Sciatic nerve (tissue), 2 donors: Measurements from ENCODE around the gene GLUD1. TPM values are rescaled to one million over a fixed set of nuclear protein-coding genes. Genes with fewer than 3 reads are reported as not detected.
"Not testable (repeated sequence)": the region's sequence is repeated elsewhere in the genome, so short reads cannot be mapped to it uniquely, and the experiment has no call there.

Experiments
- ATAC-seq: fragments of 200-7000 bp; cut with Tn5 transposase; one replicate; pipeline ENCODE4 v1.9.1; 2020; ENCODE audit warnings: mild to moderate bottlenecking, moderate library complexity
- DNase-seq: peaks from one replicate; pipeline ENCODE4 v3.0.0-alpha.2; 2020; ENCODE audit warnings: low spot score
- intact Hi-C: fragments of 100-400 bp; cut with DNase I; formaldehyde crosslinking; loops from one replicate; pipeline ENCODE4 v1.14.2; 2022
- total RNA-seq: library from RNA; stranded (reverse); fragmentation: NEBNext Ultra II Directional; extraction: Animal tissue kit (Norgen Biotek cat#: 25700); gene quantifications from one replicate; pipeline ENCODE4 v1.2.1, GENCODE V29; 2021
- donor health status: DM: no; HTN: no; CAD: no.
- donor health status: DM: no; HTN: no; CAD: no.

Gene GLUD1
- total RNA-seq, 1 donor from 2014 or later, result 141 TPM

- ATAC-seq, result peak; percentile 77
- intact Hi-C loops, result no loop called here
Measured at GRCh38 chr10:87058171-87058570, 36.5 kb downstream of the GLUD1 start.

GRCh38 chr10:87054373-87055295 lies 40.0 kb downstream of the GLUD1 start:
- no peak for DNase-seq
- peak; percentile 62 for ATAC-seq
- intact Hi-C loops, result no loop called here

More at GRCh38 chr10:87058171-87058570, 36.5 kb downstream of the GLUD1 start:
- DNase-seq, result no peak

GRCh38 chr10:87053577-87054181 lies 41.0 kb downstream of the GLUD1 start:
- DNase-seq (no peak), ATAC-seq (no peak)
- intact Hi-C loops, result no loop called here

- DNase-seq, result no peak
- intact Hi-C loops, result no loop called here
- ATAC-seq, result peak; percentile 63
Measured at GRCh38 chr10:87053111-87053510, 41.5 kb downstream of the GLUD1 start.

GRCh38 chr10:87045434-87045938 lies 49.2 kb downstream of the GLUD1 start:
- DNase-seq (no peak), ATAC-seq (no peak)
- intact Hi-C loops, result no loop called here

- ATAC-seq, intact Hi-C loops, DNase-seq: not testable (repeated sequence)
Measured at GRCh38 chr10:87043579-87043978, 51.1 kb downstream of the GLUD1 start.

- DNase-seq (no peak), ATAC-seq (peak; percentile 42)
- intact Hi-C loops, result no loop called here
Measured at GRCh38 chr10:87038786-87039185, 55.9 kb downstream of the GLUD1 start.

- DNase-seq (no peak), ATAC-seq (peak; percentile 32)
- intact Hi-C loops, result no loop called here
Measured at GRCh38 chr10:87038286-87038717, 56.3 kb downstream of the GLUD1 start.

- no peak for ATAC-seq
- no peak for DNase-seq
- intact Hi-C loops, result no loop called here
Measured at GRCh38 chr10:87036623-87037022, 58.0 kb downstream of the GLUD1 start.

- intact Hi-C loops, result no loop called here
- ATAC-seq, result no peak
- no peak for DNase-seq
Measured at GRCh38 chr10:87030912-87031635, 63.6 kb downstream of the GLUD1 start.

- ATAC-seq, DNase-seq, intact Hi-C loops: not testable (repeated sequence)
Measured at GRCh38 chr10:87030419-87030818, 64.2 kb downstream of the GLUD1 start.

- intact Hi-C loops, ATAC-seq, DNase-seq: not testable (repeated sequence)
Measured at GRCh38 chr10:87026747-87027508, 67.7 kb downstream of the GLUD1 start.

GRCh38 chr10:87025285-87025958 lies 69.2 kb downstream of the GLUD1 start:
- DNase-seq, intact Hi-C loops, ATAC-seq: not testable (repeated sequence)

- DNase-seq, ATAC-seq, intact Hi-C loops: not testable (repeated sequence)
Measured at GRCh38 chr10:87020056-87020455, 74.6 kb downstream of the GLUD1 start, which contains the start of gene FAM25A. Gene FAM25A, plus strand, starts transcription at chr10:87020294. Its CDS starts 31 bp downstream, at chr10:87020325.

GRCh38 chr10:87019504-87019903 lies 75.1 kb downstream of the GLUD1 start:
- ATAC-seq, intact Hi-C loops: not testable (repeated sequence)

GRCh38 chr10:87019066-87019465 lies 75.6 kb downstream of the GLUD1 start:
- ATAC-seq, intact Hi-C loops, DNase-seq: not testable (repeated sequence)

More at GRCh38 chr10:87019504-87019903, 75.1 kb downstream of the GLUD1 start:
- DNase-seq, result not testable (repeated sequence)

GRCh38 chr10:87018127-87018526 lies 76.5 kb downstream of the GLUD1 start:
- DNase-seq, intact Hi-C loops, ATAC-seq: not testable (repeated sequence)
